GM06990 (cell line): ENCODE measurements around the gene TMEM72.

Experiments used
- DNase-seq: peaks from one replicate; pipeline ENCODE4 v3.0.0-alpha.2; 2011; ENCODE audit not compliant: insufficient read length; ENCODE audit errors: extremely low read depth
- H3K27me3 ChIP-seq: replicated peaks from 2 replicates; pipeline ENCODE4 v1.6.0; 2011; ENCODE audit warnings: low read length; ENCODE audit not compliant: control insufficient read depth, insufficient read depth
- H3K36me3 ChIP-seq: 2 replicates; pipeline ENCODE4 v1.5.1; 2011; ENCODE audit warnings: low read length; ENCODE audit not compliant: control insufficient read depth, insufficient read depth
- H3K4me3 ChIP-seq: replicated peaks from 2 replicates; pipeline ENCODE4 v1.5.1; 2011; ENCODE audit warnings: low read depth, mild to moderate bottlenecking, control low read depth, low read length
- CTCF ChIP-seq: IDR thresholded peaks from 2 replicates; pipeline ENCODE4 v1.5.1; 2011; ENCODE audit warnings: low read length, control low read depth, mild to moderate bottlenecking, inconsistent platforms; ENCODE audit not compliant: insufficient read depth, poor library complexity, severe bottlenecking

The TMEM72 gene

GRCh38 chr10:44890696-44891563 lies 20.2 kb upstream of the TMEM72 start:
- TF ChIP-seq CTCF = no peak
- DNase-seq = no peak
- no peaks in the 10 kb centered on the region for H3K36me3 ChIP-seq
- no peaks in the 10 kb centered on the region; the same call in 1 of the 2 replicates for H3K27me3 ChIP-seq
- H3K4me3 ChIP-seq = no peak overlapping the region

- no peak for TF ChIP-seq CTCF
Observed at GRCh38 chr10:44891721-44892120, 19.4 kb upstream of the TMEM72 start.

GRCh38 chr10:44893604-44894468 lies 17.3 kb upstream of the TMEM72 start:
- no peak for DNase-seq
- no peaks in the 10 kb centered on the region for H3K36me3 ChIP-seq

More at GRCh38 chr10:44891721-44892120, 19.4 kb upstream of the TMEM72 start:
- no peaks in the 10 kb centered on the region for H3K36me3 ChIP-seq
- H3K4me3 ChIP-seq = no peak overlapping the region
- DNase-seq = no peak
- no peaks in the 10 kb centered on the region; the same call in 1 of the 2 replicates for H3K27me3 ChIP-seq

GRCh38 chr10:44894691-44895090 lies 16.4 kb upstream of the TMEM72 start:
- TF ChIP-seq CTCF = no peak

More at GRCh38 chr10:44893604-44894468, 17.3 kb upstream of the TMEM72 start:
- Histone ChIP-seq H3K4me3 (no peak overlapping the region), H3K27me3 (no peaks in the 10 kb centered on the region; the same call in 1 of the 2 replicates)
- TF ChIP-seq CTCF = no peak

GRCh38 chr10:44895280-44895679 lies 15.9 kb upstream of the TMEM72 start:
- no peak for TF ChIP-seq CTCF
- DNase-seq = no peak
- no peaks in the 10 kb centered on the region; the same call in 1 of the 2 replicates for H3K27me3 ChIP-seq
- no peak overlapping the region for H3K4me3 ChIP-seq
- no peaks in the 10 kb centered on the region for H3K36me3 ChIP-seq

More at GRCh38 chr10:44894691-44895090, 16.4 kb upstream of the TMEM72 start:
- Histone ChIP-seq H3K4me3 (no peak overlapping the region), H3K36me3 (no peaks in the 10 kb centered on the region), H3K27me3 (no peaks in the 10 kb centered on the region; the same call in 1 of the 2 replicates)
- no peak for DNase-seq
